Fibroblast of lung (primary cell): ENCODE measurements around the gene FCGBP. TPM values are rescaled to one million over a fixed set of nuclear protein-coding genes. Genes with fewer than 3 reads are reported as not detected.

Experiments used
- DNase-seq, 2 donors: peaks; one replicate each; pipeline versions ENCODE4 v3.0.0 to v3.0.0-alpha.2; 2010; ENCODE audit warnings: low read depth in 2 of 2
- H2AFZ ChIP-seq: 2 replicates; pipeline ENCODE4 v1.5.1; 2012; ENCODE audit warnings: low read length, control low read depth, inconsistent platforms
- H3K27ac ChIP-seq: 2 replicates; pipeline ENCODE4 v1.5.1; 2011; ENCODE audit warnings: low read length, control low read depth; ENCODE audit not compliant: insufficient read depth
- H3K27me3 ChIP-seq: 2 replicates; pipeline ENCODE4 v1.5.1; 2011; ENCODE audit warnings: mild to moderate bottlenecking, low read length; ENCODE audit not compliant: control insufficient read depth, insufficient read depth
- H3K36me3 ChIP-seq: 2 replicates; pipeline ENCODE4 v1.5.1; 2011; ENCODE audit warnings: low read length; ENCODE audit not compliant: control insufficient read depth, insufficient read depth
- H3K4me1 ChIP-seq: 2 replicates; pipeline ENCODE4 v1.5.1; 2011; ENCODE audit warnings: low read length; ENCODE audit not compliant: control insufficient read depth, insufficient read depth; ENCODE audit errors: extremely low read depth
- H3K4me2 ChIP-seq: 2 replicates; pipeline ENCODE4 v1.5.1; 2011; ENCODE audit warnings: low read length, control low read depth; ENCODE audit not compliant: insufficient read depth; ENCODE audit errors: extremely low read depth
- H3K4me3 ChIP-seq, 4 experiments: fragments of 200-600 bp in 1 of 4; sonication (generic) in 1 of 4; replicated peaks in 1 of 4; 2 replicates each; pipeline ENCODE4 v1.5.1; 2011 to 2016; ENCODE audit warnings: low read length in 4 of 4, low read depth in 3 of 4, mild to moderate bottlenecking in 3 of 4, control low read depth in 2 of 4, inconsistent platforms in 1 of 4, mixed read lengths in 1 of 4; ENCODE audit not compliant: insufficient read depth in 1 of 4; ENCODE audit errors: control extremely low read depth in 1 of 4
- H3K79me2 ChIP-seq: 2 replicates; pipeline ENCODE4 v1.5.1; 2012; ENCODE audit warnings: mild to moderate bottlenecking, low read length, inconsistent platforms; ENCODE audit not compliant: control insufficient read depth, insufficient read depth
- H3K9ac ChIP-seq: 2 replicates; pipeline ENCODE4 v1.5.1; 2011; ENCODE audit warnings: mild to moderate bottlenecking, low read length, control low read depth; ENCODE audit not compliant: insufficient read depth
- H3K9me3 ChIP-seq: 2 replicates; pipeline ENCODE4 v1.5.1; 2012; ENCODE audit warnings: low read depth, low read length; ENCODE audit not compliant: control insufficient read depth, insufficient read depth
- H4K20me1 ChIP-seq: 2 replicates; pipeline ENCODE4 v1.5.1; 2011; ENCODE audit warnings: low read length; ENCODE audit not compliant: control insufficient read depth, insufficient read depth; ENCODE audit errors: extremely low read depth
- CTCF ChIP-seq, 2 donors: IDR thresholded peaks in 1 of 2; conservative IDR thresholded peaks in 1 of 2; 1 replicate in 1 of 2; 2 replicates in 1 of 2; pipeline ENCODE4 v1.5.1; 2011 to 2012; ENCODE audit warnings: low read length in 2 of 2, control low read depth in 1 of 2, inconsistent platforms in 1 of 2, low read depth in 1 of 2, mild to moderate bottlenecking in 1 of 2
- EZH2 ChIP-seq: IDR thresholded peaks from 2 replicates; pipeline ENCODE4 v1.5.1; 2012; ENCODE audit warnings: low read length, control low read depth, mild to moderate bottlenecking; ENCODE audit errors: missing control alignments
- polyA plus RNA-seq, 2 donors: library from polyadenylated mRNA; depleted of rRNA in 1 of 2; stranded (reverse) in 1 of 2; unstranded in 1 of 2; fragments of >200 nt; gene quantifications; 2 replicates each; pipeline ENCODE4 v1.2.1, GENCODE V29; 2011 to 2012; ENCODE audit warnings: missing spikeins in 1 of 2
- total RNA-seq: library from RNA; depleted of rRNA; stranded (reverse); fragments of >200 nt; gene quantifications from 2 replicates; pipeline ENCODE4 v1.2.1, GENCODE V29; 2014

The FCGBP gene
- total and polyA plus RNA-seq, 2 donors (not counting 1 experiment from before 2014, with no cell fraction given), result 0.02 to 0.33 TPM

GRCh38 chr19:39940221-39940833 is 5.9 kb upstream of the FCGBP start:
- Histone ChIP-seq H2AFZ (no peak overlapping the region), H3K4me2 (no peak overlapping the region), H3K27me3 (no peaks in the 10 kb centered on the region), H3K4me3 (no peak overlapping the region), H3K27ac (no peak overlapping the region), H3K9ac (no peak overlapping the region), H3K9me3 (no peaks in the 10 kb centered on the region), H3K79me2 (no peaks in the 10 kb centered on the region), H4K20me1 (no peaks in the 10 kb centered on the region), H3K4me1 (no peaks in the 10 kb centered on the region), H3K36me3 (no peaks in the 10 kb centered on the region)
- DNase-seq, result no peak
- no peak for TF ChIP-seq EZH2

- Histone ChIP-seq H3K36me3 (no peaks in the 10 kb centered on the region), H4K20me1 (no peaks in the 10 kb centered on the region), H3K9me3 (no peaks in the 10 kb centered on the region), H3K27ac (no peak overlapping the region), H3K79me2 (no peaks in the 10 kb centered on the region), H3K4me3 (no peak overlapping the region), H3K27me3 (no peaks in the 10 kb centered on the region), H3K4me2 (no peak overlapping the region), H2AFZ (no peak overlapping the region), H3K9ac (no peak overlapping the region), H3K4me1 (no peaks in the 10 kb centered on the region)
- TF ChIP-seq CTCF (conservative IDR thresholded peaks at IDR 0.05 in 1 of 2, IDR thresholded peaks at IDR 0.05 in 1 of 2; ENCODE audit: low read depth in 1 of 2, low read length in 2 of 2), result no peak
- TF ChIP-seq EZH2, result no peak
- no peak for DNase-seq
These were observed 5.1 kb upstream of the FCGBP start for GRCh38 chr19:39939556-39939955.

- no peaks in the 10 kb centered on the region for H3K27me3 ChIP-seq
- H3K79me2 ChIP-seq, result no peaks in the 10 kb centered on the region
- H3K4me3 ChIP-seq, result no peak overlapping the region
- no peak overlapping the region for H3K4me2 ChIP-seq
- H3K9me3 ChIP-seq, result no peaks in the 10 kb centered on the region
- no peak overlapping the region for H3K9ac ChIP-seq
- H3K4me1 ChIP-seq, result no peaks in the 10 kb centered on the region
- TF ChIP-seq CTCF (conservative IDR thresholded peaks at IDR 0.05 in 1 of 2, IDR thresholded peaks at IDR 0.05 in 1 of 2; ENCODE audit: low read depth in 1 of 2, low read length in 2 of 2) (no peak), EZH2 (no peak)
- no peak overlapping the region for H2AFZ ChIP-seq
- no peak overlapping the region for H3K27ac ChIP-seq
- no peak for DNase-seq
- no peaks in the 10 kb centered on the region for H3K36me3 ChIP-seq
- no peaks in the 10 kb centered on the region for H4K20me1 ChIP-seq
These were observed 3.4 kb upstream of the FCGBP start for GRCh38 chr19:39937787-39938186.
